Activated CD4-positive, alpha-beta T cell treated with anti-CD3 and anti-CD28 coated beads for 24 hours (primary cell): ENCODE measurements around the gene HNRNPD.
"Not testable (repeated sequence)": the region's sequence is repeated elsewhere in the genome, so short reads cannot be mapped to it uniquely, and the experiment has no call there.

Experiments
- DNase-seq, 2 donors: peaks; one replicate each; pipeline ENCODE4 v3.0.0-alpha.2; 2020; ENCODE audit warnings: low read depth in 2 of 2

HNRNPD gene

GRCh38 chr4:82372517-82373485, 990 bp downstream of the HNRNPD start:
- peak; percentile 68 to 73 for DNase-seq

GRCh38 chr4:82371497-82371896, 2.3 kb downstream of the HNRNPD start:
- no peak for DNase-seq

DNA sequence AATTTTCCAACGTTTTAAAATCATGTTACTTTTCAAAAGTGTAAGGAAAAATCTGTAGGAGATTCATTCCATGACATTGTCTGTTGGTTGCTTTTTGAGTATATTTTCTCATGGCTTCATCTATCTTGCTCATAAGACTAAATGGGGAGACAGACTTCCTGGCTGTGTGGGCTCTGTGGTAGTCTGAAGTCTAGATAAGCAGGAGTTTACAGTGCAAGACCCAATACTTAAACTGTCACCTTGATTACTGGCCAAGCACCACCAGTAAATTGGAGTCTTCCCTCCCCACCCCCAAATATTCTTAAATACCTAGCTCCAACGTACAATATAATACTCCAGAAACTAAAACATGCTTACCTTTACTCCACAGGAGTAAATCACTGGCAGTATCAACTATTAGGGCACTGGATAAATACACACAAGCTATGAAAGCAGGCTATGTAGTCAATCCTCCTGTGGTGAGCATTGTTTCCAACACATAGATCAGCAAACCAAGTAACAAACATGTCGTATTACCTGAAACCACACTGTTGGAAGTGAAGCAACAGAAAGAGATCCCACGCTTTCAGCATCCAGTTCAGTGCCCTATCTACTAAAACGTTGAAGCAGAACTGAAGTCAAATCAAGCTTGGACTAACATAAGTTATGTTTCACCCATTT, 6.2 kb downstream of the HNRNPD start:
- DNase-seq: no peak

DNA sequence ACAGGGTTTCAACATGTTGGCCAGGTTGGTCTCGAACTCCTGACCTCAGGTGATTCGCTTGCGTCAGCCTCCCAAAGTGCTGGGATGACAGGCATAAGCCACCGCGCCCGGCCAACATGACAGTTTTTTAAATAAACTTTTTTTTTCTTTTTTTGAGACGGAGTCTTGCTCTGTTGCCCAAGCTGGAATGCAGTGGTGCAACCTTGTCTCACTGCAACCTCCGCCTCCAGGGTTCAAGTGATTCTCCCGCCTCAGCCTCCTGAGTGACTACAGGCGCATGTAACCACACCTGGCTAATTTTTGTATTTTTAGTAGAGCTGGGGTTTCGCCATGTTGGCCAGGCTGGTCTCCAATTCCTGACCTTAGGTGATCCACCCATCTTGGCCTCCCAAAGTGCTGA, 7.4 kb downstream of the HNRNPD start:
- not testable (repeated sequence) for DNase-seq

DNA sequence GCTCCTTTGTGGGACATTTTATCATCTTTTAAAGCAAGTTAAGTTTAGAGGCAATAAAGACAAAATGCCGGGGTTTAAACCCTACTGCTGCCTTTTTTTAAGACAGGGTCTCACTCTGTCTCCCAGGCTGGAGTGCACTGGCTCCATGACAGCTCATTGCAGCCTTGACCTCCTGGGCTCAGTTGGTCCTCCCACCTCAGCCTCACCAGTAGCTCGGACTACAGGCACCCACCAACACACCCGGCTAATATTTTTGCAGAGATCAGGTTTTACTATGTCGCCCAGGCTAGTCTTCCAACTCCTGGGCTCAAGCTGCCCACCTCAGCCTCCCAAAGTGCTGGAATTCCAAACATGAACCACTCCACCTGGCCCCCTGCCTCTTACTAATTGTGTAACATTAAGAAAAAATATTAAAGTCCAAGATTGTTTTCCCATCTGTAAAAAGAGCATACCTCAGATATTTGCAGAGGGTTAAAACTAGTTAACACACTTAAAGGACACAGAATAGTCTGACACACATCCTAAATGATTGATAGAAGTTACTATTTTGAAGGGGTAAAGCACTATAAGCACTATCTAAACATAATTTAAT, 9.8 kb downstream of the HNRNPD start:
- no peak for DNase-seq

DNA sequence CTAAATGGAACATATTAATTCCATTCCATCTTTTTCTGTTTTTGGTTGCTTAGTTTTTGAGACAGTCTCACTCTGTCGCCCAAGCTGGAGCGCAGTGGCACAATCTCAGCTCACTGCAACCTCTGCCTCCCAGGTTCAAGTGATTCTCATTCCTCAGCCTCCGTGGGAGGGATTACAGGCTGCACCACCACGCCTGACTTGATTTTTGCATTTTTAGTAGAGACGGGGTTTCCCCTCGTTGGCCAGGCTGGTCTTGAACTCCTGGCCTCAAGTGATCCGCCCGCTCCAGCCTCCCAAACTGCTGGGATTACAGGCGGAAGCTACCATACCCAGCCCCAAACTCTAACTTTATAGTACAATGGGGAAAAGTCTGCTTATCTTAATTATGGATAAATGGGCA, 11.2 kb downstream of the HNRNPD start:
- no peak for DNase-seq

DNA sequence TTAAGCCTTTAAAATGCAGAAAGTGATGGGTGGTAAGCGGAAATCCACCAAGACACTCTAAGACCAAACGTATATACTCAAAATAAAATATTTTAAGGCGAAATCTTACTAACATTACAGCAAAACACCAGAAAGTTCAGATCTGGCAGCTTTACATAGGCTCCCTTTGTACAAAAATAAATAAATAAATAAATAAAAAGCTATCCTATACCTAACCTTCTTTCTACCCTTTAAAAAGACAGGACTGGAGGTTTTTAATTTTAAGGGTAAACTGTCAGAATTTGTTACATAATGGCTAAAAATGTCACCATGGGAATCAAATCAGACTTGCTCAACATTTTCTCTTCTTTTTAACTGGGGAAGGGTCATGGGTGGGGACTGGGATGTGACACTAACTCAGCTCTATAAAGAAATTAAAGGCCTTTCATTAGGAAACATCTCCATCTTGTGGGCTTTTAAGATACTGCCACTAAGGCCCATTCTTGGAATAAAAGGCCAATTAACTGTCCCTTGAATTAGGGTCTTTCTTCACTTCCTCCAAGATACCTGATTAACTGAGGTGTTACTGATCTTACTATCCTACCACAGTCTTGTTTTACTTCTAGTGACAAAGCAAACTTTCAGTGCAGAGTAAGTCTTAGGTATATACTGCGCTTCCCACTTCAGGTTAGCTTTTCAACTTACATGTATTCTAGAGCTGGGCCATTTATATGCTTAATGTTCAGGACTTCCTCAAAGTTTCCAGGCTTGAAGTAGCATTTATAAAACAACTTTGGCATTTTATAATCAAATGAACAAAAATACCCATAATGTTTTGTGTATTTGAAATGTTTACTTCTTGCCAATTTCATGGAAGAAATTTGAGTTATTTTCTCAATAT, 13.3 kb downstream of the HNRNPD start:
- no peak for DNase-seq

GRCh38 chr4:82358847-82359246, 14.9 kb downstream of the HNRNPD start:
- no peak for DNase-seq

DNA sequence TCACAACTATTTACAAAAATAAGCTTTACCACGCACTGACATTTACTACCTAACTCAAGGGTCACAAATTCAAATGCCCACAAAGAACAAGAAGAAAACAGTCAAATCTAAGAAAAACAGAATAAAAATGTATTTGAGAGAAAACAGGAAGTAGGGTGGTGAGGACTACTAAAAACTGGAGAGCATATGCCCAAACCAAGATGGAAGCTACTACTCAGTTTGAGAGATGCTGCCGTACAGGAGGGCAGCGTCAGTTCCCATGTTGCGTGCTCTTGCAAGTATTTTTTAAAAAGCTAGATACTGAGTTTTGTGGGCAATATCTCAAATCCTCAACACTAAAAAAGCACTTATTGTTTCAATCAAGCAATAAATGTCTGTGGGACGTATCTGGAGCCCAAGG, 16.2 kb downstream of the HNRNPD start:
- DNase-seq: no peak

- no peak for DNase-seq
Measured at GRCh38 chr4:82354788-82355187, 19.0 kb downstream of the HNRNPD start.

DNA sequence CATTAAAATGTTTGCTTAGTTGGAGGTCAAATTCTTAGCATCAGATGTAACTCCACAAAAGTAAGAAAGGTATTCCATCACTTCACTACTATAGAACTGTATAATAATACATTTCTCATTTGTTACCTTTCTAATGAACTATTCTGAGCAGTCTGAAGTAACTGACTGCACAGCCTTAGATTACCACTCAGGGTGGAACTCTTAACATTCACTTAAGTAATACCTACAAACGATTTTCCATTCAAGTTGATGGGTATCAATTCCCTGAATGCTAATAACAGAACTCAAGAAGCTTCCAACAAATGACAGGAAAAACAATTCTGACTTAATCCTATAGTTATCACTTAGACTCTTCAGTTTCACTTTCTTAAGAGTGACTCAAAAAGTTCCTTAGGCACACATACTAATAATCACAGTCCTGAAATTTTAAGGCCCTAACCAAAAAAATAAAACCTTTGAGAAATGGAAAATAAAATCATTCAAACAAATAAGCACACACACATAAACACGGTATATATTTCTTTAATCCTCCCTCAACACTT, 20.9 kb downstream of the HNRNPD start:
- no peak for DNase-seq

DNA sequence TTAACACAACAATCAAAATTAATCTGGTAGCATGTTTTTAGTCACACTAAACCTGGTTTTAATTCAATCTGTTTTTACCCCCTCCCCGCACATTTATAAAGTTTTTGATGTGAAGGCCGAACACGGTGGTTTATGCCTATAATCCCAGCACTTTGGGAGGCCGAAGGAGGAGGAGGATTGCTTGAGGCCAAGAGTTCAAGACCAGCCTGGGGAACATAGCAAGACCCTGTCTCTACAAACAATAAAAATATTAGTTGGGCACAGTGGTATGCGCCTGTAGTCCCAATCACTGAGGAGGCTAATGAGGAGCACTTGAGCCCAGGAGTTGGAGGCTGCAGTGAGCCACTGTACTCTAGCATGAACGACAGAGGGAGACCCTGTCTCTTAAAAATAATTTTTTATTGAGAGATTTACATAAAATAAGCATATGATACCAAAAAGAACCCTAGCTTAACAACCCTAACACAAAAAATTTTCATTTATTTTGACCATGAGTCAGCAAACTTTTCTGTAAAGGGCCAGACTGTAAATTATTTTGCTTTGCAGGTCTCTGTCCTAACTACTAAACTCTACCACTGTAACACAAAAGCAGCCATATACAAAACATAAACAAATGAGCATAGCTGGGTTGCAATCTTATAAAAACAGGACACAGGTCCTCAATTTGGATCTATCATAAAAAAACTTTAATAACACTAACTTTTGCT, 21.5 kb downstream of the HNRNPD start:
- DNase-seq: no peak

- DNase-seq: no peak
Measured at GRCh38 chr4:82346126-82346525, 27.7 kb downstream of the HNRNPD start.

GRCh38 chr4:82335043-82335442, 38.7 kb downstream of the HNRNPD start:
- DNase-seq: no peak

- DNase-seq: not testable (repeated sequence)
Measured at GRCh38 chr4:82333641-82334040, 40.1 kb downstream of the HNRNPD start.

DNA sequence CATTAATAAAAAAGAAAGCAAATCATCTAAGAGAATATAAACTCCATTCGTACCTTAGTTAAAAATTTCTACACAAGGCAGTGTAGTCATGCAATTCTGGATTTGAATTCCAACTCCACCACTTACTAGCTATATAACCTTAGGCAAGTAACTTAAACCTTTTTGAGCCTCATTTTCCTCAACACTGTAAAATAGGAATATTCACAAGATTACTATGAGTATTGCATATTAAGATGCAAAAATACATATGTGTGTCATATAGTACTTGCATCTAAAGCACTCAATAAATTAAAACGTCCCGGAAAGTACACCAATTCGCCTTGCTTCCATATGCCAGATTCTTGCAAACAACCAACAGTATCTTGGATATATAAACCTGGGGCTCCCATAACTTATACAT, 42.0 kb downstream of the HNRNPD start:
- no peak for DNase-seq

GRCh38 chr4:82320351-82320750, 53.4 kb downstream of the HNRNPD start:
- DNase-seq: no peak

DNA sequence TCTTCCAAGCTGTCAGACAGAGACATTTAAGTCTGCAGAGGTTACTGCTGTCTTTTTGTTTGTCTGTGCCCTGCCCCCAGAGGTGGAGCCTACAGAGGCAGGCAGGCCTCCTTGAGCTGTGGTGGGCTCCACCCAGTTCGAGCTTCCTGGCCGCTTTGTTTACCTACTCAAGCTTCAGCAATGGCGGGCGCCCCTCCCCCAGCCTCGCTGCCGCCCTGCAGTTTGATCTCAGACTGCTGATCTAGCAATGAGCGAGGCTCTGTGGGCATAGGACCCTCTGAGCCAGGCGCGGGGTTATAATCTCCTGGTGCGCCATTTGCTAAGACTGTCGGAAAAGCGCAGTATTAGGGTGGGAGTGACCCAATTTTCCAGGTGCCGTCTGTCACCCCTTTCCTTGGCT, 70.7 kb downstream of the HNRNPD start:
- not testable (repeated sequence) for DNase-seq
